A549 treated with AZD2906 at 1 μM for 4 hours (cell line): ENCODE results near the gene ROPN1. TPM values are rescaled to one million over a fixed set of nuclear protein-coding genes. Genes with fewer than 3 reads are reported as not detected.

ENCODE experiments used
- total RNA-seq: library from RNA; stranded (reverse); fragments of 200-300 nt; extraction: Qiagen RNA extraction; gene quantifications from 5 replicates; pipeline ENCODE4 v1.2.3, GENCODE V29; 2022

ROPN1 gene
- not detected in 5 replicates for total RNA-seq

DNA sequence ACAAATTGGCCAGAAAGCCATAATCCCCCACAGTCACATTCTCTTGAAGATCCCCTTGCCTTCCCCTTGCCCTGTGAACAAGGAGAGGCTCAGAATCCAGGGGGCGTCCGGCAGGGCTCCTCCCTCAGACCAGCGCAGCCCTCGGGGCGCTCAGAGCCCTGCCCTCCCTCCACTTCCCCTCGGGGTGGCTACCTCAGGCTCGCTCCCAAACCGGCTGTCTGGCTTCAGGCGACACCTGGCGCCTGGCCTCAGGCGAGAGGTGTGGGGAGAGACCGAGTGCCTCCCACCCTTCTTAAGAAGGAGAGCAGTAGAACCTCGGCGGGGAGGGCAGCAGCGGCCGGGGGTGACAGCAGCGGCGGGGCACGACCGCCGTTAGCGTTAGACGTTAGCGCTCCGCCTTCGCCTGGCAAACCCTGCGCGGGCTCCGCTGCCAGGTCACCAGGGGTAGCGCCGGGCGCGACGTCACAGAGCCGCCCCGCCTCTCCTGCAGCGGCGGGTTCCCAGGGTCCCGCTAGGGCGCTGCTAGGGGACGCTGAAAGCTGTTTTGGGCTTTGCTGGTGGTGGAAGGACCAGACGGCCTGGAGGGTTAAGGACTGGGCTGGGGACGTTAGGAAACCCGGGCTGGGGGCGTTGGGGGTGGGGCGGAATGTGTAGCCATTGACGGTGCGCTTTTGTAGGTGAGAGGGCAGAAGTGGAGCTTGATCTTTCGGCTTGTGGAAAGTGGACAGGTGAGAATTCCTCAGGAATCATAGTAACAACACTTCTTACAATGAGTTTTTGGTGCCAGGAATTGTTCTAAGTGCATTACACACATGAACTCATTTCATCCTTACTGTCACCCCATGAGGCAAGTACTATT, at the start of gene ROPN1:
TSS of gene ROPN1 (minus strand) at position 395 of the 859 bp plus-strand sequence. CDS start 11,643 bp downstream, outside the sequence.

DNA sequence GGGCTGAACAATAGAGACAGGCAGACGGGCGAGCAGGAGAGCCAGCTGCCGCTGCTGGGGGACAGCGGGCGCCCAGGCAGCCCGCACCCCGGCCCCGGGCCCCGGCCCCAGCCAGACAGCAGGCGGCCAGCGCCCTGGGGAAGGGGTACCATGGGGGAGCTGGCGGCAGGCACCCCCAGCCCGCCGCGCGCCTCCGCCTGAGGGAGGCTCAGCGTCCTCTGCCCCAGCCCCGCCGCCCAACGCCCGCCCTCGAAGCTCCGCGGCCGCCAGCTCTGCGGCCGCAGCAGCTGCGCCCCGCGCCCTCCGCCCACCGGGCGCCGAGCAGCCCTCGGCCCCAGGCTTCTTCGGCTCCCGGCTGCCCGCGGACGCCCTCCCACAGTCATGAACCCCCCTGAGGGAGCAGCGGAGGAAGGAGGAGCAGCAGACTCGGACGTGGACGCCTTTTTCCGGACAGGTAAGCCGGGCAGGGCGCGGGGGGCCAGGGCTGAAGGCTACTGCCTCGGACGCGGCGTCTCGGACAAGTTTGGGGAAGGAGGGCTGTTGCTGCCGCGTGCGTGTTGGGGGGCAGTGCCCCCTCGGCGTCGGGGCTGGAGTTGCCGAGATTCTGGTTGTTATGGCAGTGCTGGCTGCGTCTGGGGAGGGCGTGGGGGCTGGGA, 41.6 kb upstream of the ROPN1 start, which contains the start of gene KALRN:
TSS of gene KALRN (plus strand) at position 10 of the 656 bp plus-strand sequence.

DNA sequence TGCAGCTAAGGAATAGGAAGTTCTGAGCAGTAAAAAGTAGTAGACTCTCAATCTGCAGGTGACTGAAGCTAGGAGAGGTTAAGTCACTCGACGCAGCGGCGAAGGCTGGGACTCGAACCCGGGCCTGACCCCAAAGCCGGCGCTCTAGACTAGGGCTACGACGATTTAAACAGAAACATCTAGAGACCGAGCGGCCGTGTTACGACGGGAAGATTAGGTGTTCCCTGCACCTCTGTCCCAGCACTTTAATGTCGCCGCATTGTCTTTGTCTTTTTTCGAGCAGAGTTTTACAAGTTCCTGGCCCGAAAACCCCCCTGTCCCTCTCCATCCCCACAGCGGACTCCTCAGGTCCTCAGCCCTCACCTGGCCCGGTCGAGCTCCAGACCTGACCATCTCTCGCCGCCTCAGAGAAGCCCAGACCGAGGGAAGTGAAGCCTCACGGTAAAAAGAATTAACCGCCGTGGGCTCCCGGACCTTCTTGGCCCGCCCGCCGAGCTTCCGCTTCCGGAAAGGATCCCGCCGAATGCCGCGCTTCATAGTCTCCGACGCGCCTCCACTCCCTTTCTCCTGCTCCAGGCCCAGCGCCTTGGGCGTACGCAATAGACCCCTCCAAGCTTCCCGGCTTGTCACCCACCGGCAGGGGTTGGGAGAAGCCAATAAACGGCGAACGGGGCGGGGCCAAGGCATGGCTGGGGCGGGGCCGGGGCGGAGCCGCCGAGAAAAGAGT, 31.0 kb downstream of the ROPN1 start, which contains the start of gene CCDC14:
TSS of gene CCDC14 (minus strand) at position 449 of the 727 bp plus-strand sequence. CDS start at position 393, 56 bp downstream.

Other genes with a start within 250 kb of the ROPN1 start
- gene MYLK, start 107.8 kb downstream of the ROPN1 start, total RNA-seq, result 11.6 to 15.5 TPM (median 14.0 TPM) in 5 replicates
- gene CCDC14, start 30.9 kb downstream of the ROPN1 start, total RNA-seq, result 15.9 to 18.4 TPM (median 16.0 TPM) in 5 replicates
- 1.7 to 2.0 TPM (median 2.0 TPM) in 5 replicates for gene KALRN, start 41.2 kb upstream of the ROPN1 start, total RNA-seq